GM19239 (cell line): Measurements from ENCODE around the gene LMAN2.
"Not testable (repeated sequence)": the region's sequence is repeated elsewhere in the genome, so short reads cannot be mapped to it uniquely, and the experiment has no call there.

Source experiments
- DNase-seq: peaks from one replicate; pipeline ENCODE4 v3.0.0; 2011; ENCODE audit warnings: low spot score; ENCODE audit not compliant: insufficient read length
- FAIRE-seq: peaks from 2 replicates; lab custom pipeline; 2011; peaks lifted over from hg19 to GRCh38; lab: Jason Lieb, UNC

Gene LMAN2

GRCh38 chr5:177353093-177353492 is 1.6 kb upstream of the LMAN2 start:
- DNase-seq, result no peak
- FAIRE-seq, result no peak

GRCh38 chr5:177350776-177351391 is 584 bp downstream of the LMAN2 start:
- DNase-seq (no peak), FAIRE-seq (no peak)

GRCh38 chr5:177349762-177350161 is 1.7 kb downstream of the LMAN2 start:
- DNase-seq (no peak), FAIRE-seq (no peak)

GRCh38 chr5:177349362-177349647 is 2.2 kb downstream of the LMAN2 start:
- DNase-seq (no peak), FAIRE-seq (no peak)

- DNase-seq (no peak), FAIRE-seq (no peak)
Measured at GRCh38 chr5:177347699-177348098, 3.8 kb downstream of the LMAN2 start.

DNA sequence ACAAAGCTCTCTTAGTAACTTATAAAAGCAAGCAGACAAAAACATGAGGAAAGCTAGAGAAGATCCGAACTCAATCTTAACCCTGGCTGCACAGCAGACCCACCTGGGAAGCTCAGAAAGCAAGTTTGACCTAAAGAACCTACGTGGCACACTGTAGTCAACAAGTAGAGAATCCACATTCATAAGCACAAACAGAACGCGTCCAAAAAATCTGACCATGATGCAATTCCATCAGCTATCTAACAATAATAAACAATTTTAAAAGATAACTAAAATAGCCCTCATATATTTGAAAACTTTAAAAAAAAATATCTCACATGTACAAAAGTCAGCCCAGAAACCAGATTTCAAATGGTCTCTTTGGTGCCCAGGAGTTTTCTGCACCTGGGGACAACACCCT is 4.6 kb downstream of the LMAN2 start:
- DNase-seq (no peak), FAIRE-seq (no peak)

DNA sequence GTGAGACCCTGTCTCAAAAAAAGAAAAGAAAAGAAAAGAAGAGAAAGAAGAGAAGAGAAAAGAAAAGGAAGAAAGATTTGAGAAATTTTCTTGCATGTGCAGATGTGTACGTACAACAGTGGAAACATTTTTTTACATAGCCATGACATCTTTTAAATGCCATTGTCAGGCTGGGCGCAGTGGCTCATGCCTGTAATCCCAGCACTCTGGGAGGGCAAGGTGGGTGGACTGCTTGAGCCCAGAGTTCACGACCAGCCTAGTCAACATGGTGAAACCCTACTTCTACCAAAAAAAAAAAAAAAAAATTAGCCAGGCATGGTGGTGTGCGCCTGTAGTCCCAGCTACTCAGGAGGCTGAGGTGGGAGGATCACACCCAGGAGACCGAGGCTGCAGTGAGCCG is 6.6 kb downstream of the LMAN2 start:
- no peak for DNase-seq
- FAIRE-seq, result no peak

- DNase-seq (no peak), FAIRE-seq (no peak)
Measured at GRCh38 chr5:177343777-177344176, 7.7 kb downstream of the LMAN2 start.

DNA sequence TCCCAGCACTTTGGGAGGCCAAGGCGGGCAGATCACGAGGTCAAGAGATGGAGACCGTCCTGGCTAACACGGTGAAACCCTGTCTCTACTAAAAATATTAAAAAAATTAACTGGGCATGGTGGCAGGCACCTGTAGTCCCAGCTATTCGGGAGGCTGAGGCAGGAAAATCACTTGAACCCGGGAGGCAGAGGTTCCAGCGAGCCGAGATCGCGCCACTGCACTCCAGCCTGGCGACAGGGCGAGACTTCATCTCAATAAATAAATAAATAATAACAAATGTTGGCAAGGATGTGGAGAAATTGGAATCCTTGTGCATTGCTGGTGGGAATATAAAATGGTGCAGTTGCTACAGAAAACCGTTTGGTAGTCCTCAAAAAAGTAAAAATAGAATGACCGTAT is 8.5 kb downstream of the LMAN2 start:
- DNase-seq, FAIRE-seq: not testable (repeated sequence)

DNA sequence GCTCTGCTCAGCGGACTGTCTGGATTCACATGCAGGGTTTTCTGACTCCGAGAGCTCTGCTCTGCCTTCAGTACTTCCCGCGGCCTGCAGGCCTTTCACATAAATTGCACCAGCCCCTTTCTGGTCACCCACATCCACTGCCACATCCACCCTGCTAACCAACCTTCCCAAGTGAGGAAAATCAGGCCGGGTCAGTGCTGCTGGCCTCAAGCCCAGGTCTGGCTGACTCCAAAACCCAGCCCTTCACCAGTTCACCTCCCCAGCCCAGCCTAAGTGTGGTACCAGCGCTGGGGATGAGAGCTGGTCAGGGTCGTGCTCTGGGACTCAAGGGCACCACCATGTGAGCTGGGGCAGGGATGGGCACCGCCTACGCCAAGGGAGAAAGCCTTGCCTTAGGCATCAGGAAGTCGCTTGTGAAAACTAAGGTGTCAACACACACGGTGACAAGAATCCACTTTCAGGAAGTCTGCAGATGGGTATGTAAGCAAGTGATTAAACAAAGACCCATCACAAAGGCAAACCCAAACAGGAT is 12.3 kb downstream of the LMAN2 start:
- FAIRE-seq, result no peak
- DNase-seq, result no peak

DNA sequence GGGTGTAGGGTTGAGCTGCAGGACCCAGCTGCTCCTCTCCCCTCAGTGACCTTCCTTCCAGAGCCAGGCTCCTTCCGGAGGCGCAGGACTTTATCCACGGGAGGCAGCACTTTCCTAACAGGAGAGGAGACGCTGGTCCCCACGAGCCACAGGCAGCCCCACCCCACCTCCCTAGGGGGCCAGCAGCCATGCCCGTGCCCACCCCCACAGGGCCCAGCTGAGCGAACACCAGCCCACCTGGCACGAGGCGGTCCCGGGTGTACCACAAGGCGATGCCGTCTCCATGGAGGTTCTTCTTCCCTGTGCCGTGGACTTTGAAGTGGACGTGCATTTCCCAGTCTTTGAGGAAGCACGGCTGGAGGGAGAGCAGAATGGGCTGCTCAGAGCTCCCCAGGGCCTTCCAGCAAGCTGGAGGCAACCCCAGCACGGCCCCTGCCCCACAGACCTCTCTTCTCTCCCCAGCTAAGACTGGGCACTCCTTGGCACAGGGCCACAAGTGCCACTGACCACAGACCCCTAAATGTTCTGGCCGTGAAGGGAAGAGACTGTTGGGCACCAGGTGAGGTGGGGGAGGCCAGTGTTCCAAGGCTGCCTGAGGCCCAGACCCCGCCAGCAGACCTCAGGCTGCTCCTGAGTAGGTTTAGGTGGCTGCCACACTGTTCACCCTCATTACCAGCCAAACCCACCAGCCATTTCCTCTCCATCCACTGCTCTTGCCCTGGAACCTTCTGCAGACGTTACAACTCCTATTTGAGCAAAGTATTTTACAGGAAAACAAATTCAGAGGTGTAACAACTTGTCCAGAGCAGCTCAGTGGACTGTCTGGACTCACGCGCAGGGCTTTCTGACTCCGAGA is 13.0 kb downstream of the LMAN2 start:
- DNase-seq (no peak), FAIRE-seq (no peak)

DNA sequence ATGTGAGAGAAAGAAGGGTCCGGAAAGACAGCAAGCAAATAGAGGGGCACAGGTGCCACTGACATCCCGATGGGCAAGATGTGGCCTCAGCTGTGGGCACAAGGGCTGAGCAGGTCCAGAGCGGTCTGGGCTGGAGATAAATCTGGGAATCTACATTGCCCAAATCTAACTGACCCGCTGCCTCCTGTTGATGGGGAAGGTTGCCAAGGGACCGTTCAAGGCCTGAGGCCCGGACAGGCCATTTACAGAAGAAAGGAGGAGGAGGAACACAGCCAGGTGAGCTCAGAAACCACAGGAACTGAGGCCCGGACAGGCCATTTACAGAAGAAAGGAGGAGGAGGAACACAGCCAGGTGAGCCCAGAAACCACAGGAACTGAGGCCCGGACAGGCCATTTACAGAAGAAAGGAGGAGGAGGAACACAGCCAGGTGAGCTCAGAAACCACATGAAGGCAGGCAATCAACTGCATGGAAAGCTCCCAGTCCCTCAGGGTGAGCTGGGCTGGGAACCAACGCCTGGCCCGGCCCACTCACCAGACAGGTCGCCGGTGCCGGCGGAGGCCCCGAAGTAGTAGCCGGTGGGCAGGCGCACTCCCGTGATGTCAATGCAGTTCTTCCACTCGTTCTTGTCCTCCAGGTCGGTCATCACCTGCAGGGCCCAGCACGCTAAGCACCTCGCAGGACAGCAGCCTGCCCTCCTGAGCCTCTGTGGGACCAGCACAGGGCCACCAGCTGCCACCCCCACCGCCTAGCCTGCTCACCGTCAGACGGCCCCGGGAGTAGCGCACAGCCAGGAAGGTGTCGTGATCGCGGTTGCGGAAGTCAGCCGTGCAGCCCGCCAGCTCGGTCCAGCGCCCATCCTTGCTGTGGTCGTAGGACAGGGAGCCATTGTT is 14.6 kb downstream of the LMAN2 start:
- FAIRE-seq (no peak), DNase-seq (no peak)

DNA sequence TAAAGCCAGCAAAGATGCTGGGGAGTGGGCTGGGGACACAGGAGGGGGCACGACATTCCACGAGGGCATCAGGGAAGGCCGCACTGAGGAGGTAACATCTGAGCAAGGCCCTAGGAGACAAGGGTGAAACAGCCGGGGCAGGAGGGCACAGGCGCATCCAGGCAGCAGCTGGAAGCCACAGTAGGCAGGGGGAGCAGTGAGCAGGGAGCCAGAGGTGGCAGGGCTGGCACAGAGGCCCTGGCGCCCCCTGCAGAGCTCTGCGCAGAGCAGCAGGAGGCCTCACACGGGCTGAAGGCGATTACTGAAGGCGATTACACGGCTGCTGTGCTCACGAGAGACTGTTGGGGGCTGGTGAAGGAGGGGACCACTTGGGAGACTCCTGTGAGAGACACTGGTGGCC is 15.4 kb downstream of the LMAN2 start:
- FAIRE-seq, result no peak

GRCh38 chr5:177335701-177336065 is 15.8 kb downstream of the LMAN2 start:
- DNase-seq (no peak), FAIRE-seq (no peak)

More for the DNA sequence above, 15.4 kb downstream of the LMAN2 start:
- DNase-seq, result no peak

DNA sequence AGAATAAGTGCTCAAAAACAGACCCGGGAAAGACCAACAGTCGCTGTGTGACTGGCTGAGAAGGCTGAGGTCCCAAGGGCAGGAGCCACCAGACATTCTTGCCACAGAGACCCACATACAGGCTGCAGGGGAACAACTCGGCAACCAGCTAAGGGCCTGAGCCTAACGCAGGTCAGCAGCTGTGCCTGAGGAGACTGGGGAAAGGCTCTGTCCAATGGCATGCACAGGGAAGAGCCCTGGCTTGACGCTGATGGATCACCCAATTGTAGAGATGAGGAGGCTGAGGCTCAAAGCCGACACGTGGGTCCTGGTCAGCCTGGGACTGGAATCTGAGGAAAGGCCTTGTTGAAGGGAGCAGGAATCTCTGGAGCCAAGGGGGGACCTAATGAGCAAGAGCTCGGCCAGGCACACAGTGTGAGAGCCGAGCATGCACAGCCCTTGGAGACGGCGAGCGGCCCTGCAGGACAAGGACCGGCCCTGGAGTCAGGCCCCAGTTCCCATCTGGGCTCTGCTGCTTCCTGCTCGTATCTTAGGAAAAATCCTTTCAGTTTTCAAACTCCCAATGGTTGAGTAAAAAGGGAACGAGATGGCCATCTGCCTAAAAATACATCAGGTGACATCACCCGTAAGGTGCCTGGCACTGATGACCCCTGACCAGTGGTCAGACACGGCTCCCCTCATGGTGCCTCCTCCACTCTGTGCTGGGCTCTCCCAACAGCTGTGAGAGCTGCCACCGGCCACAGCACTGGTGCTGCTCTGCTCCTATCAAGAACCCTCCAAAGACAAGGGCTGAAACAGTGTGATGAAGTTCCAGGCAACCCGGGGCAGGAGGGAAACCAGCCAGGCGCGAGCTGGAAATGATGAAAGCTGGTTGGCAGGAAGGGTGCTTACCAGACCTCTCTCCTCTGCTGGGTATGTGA is 16.4 kb downstream of the LMAN2 start:
- no peak for DNase-seq
- no peak for FAIRE-seq

DNA sequence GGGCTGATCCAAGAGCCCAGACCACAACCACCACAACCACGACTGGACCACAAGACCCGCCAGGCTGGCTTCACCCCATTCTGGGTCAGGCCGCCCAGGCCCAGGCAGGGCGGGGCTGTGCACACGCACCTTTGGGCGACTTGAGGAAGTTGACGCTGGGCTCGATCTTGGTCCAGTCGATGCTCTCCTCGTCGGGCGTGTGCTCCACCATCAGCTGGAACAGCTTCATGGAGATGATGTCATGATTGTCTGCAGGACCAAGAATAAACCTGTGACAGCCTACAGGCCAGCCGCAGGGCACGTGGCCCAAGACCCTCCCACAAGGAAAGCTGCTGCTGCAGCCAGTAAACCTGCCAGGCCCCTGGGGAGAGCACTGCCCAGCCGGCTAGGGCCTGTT is 17.3 kb downstream of the LMAN2 start:
- DNase-seq (no peak), FAIRE-seq (no peak)

- DNase-seq, result no peak
- FAIRE-seq, result no peak
Measured at GRCh38 chr5:177333420-177334154, 17.9 kb downstream of the LMAN2 start.

- DNase-seq (no peak), FAIRE-seq (no peak)
Measured at GRCh38 chr5:177332896-177333260, 18.6 kb downstream of the LMAN2 start.
